WTC11 (cell line): ENCODE data around the gene CLECL1.

Experiments
- SP1 ChIP-seq: sonication (generic); formaldehyde crosslinking; conservative IDR thresholded peaks from 2 replicates; pipeline ENCODE4 v1.8.1; 2022; ENCODE audit warnings: missing genetic modification reagents
- ZNF121 ChIP-seq: sonication (generic); formaldehyde crosslinking; IDR thresholded peaks from 2 replicates; pipeline ENCODE4 v1.8.0; 2023; ENCODE audit warnings: missing genetic modification reagents
- ZNF263 ChIP-seq: sonication (generic); formaldehyde crosslinking; IDR thresholded peaks from 2 replicates; pipeline ENCODE4 v1.8.1; 2022; ENCODE audit warnings: low read depth, mild to moderate bottlenecking, moderate library complexity, missing genetic modification reagents
- TF ChIP-seq, protein P1 (sequence below): fragments of 200-600 bp; IDR thresholded peaks from 2 replicates; pipeline ENCODE4 v1.8.0; 2022; ENCODE audit warnings: antibody characterized with exemption
- TF ChIP-seq, protein P2 (sequence below): sonication (generic); formaldehyde crosslinking; IDR thresholded peaks from 2 replicates; pipeline ENCODE4 v1.8.1; 2023; ENCODE audit warnings: mild to moderate bottlenecking, missing genetic modification reagents, moderate library complexity

DNA sequence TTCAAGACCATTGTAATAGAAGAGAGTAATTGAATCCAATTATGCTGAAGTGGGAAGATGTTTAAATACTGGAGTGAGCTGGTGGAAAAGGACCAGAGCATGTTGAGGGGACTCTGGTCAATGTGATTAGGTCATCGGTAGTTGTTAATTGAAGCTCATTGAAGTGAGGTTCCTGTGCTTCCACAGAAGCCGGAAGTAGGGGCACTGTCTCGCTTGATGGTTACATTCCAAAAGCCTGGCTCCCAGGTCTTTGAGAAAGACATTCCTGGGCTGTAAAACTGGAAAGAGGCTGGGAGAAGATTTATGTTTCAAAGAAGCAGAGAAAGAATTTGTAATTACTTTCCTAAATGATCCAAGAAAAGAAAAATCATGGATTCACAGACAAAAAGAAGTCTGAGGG, 12.3 kb upstream of the CLECL1 start:
- TF ChIP-seq ZNF121, result no peak
- no peak for TF ChIP-seq ZNF263
- TF ChIP-seq, protein P1, sequence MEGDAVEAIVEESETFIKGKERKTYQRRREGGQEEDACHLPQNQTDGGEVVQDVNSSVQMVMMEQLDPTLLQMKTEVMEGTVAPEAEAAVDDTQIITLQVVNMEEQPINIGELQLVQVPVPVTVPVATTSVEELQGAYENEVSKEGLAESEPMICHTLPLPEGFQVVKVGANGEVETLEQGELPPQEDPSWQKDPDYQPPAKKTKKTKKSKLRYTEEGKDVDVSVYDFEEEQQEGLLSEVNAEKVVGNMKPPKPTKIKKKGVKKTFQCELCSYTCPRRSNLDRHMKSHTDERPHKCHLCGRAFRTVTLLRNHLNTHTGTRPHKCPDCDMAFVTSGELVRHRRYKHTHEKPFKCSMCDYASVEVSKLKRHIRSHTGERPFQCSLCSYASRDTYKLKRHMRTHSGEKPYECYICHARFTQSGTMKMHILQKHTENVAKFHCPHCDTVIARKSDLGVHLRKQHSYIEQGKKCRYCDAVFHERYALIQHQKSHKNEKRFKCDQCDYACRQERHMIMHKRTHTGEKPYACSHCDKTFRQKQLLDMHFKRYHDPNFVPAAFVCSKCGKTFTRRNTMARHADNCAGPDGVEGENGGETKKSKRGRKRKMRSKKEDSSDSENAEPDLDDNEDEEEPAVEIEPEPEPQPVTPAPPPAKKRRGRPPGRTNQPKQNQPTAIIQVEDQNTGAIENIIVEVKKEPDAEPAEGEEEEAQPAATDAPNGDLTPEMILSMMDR, result no peak
- TF ChIP-seq, protein P2, sequence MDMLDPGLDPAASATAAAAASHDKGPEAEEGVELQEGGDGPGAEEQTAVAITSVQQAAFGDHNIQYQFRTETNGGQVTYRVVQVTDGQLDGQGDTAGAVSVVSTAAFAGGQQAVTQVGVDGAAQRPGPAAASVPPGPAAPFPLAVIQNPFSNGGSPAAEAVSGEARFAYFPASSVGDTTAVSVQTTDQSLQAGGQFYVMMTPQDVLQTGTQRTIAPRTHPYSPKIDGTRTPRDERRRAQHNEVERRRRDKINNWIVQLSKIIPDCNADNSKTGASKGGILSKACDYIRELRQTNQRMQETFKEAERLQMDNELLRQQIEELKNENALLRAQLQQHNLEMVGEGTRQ (CRISPR knock-in tag), result no peak
- no peak for TF ChIP-seq SP1 (CRISPR knock-in tag)
